ENCODE results near the gene IL22RA2. TPM values are rescaled to one million over a fixed set of nuclear protein-coding genes. Genes with fewer than 3 reads are reported as not detected.

IL22RA2 gene
- total RNA-seq, 6 experiments from 2014 or later = not detected

DNA sequence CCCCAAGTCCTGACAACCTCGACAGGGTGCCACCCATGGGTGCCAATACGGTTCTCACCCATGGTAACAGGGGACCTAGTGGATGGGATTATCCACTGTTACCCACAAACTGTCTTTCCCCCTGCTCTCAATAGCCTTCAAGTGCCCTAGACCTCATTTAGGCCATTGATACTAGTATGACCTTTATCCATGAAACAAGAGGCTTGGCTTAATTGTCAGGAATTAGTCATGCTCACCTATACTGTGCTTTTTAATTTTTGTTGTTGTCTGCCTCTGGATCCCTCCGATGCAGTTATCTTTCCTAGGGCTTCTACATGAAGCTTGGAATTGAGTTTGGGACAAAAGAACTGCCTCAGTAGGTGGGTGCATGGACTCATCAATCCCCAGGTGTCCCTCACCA, 11.8 kb upstream of the IL22RA2 start:
- intact Hi-C loops (cut with DNase I) = no loop called here
- ATAC-seq = no peak
- no peak for TF ChIP-seq POLR2A (IDR thresholded peaks at IDR 0.05)
- TF ChIP-seq, protein P1, sequence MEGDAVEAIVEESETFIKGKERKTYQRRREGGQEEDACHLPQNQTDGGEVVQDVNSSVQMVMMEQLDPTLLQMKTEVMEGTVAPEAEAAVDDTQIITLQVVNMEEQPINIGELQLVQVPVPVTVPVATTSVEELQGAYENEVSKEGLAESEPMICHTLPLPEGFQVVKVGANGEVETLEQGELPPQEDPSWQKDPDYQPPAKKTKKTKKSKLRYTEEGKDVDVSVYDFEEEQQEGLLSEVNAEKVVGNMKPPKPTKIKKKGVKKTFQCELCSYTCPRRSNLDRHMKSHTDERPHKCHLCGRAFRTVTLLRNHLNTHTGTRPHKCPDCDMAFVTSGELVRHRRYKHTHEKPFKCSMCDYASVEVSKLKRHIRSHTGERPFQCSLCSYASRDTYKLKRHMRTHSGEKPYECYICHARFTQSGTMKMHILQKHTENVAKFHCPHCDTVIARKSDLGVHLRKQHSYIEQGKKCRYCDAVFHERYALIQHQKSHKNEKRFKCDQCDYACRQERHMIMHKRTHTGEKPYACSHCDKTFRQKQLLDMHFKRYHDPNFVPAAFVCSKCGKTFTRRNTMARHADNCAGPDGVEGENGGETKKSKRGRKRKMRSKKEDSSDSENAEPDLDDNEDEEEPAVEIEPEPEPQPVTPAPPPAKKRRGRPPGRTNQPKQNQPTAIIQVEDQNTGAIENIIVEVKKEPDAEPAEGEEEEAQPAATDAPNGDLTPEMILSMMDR (IDR thresholded peaks at IDR 0.05) = no peak

DNA sequence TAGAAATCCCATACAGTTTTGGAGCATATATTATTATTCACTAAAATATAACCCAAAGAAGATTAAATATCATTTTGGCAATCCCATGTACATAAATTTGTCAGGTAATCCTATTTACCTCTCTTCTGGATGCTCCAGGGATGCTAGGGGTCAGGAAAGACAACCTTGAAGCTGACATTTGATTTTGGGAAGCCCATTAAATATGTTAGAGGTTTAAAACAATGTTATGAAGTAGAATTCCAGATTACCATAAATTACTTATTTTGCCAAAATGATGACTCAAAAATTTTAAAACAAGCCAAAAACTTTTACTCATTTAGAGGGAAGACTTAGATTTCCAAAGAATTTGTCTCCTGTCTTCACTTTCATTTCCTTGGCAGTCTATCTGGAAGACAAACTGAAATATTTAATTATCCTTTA, 9.2 kb upstream of the IL22RA2 start:
- Histone ChIP-seq H3K4me1 (no peaks in the 10 kb centered on the region), H3K27me3 (no peaks in the 10 kb centered on the region), H3K36me3 (no peaks in the 10 kb centered on the region), H3K9me3 (peaks cover 0 to 16% (median 0%) of the 10 kb centered on the region in 4 donors), H3K27ac (no peak overlapping the region), H3K4me3 (no peak overlapping the region)
- DNase-seq (no peak), ATAC-seq (no peak)
- TF ChIP-seq POLR2A (IDR thresholded peaks at IDR 0.05) = no peak
- TF ChIP-seq, protein P1 (IDR thresholded peaks at IDR 0.05) = no peak
- intact Hi-C loops (cut with DNase I) = no loop called here

More for the DNA sequence above, 11.8 kb upstream of the IL22RA2 start:
- Histone ChIP-seq H3K4me3 (no peak overlapping the region), H3K9me3 (peaks cover 0 to 16% (median 0%) of the 10 kb centered on the region in 4 donors), H3K36me3 (no peaks in the 10 kb centered on the region), H3K27ac (no peak overlapping the region), H3K27me3 (no peaks in the 10 kb centered on the region), H3K4me1 (no peaks in the 10 kb centered on the region)
- WGBS (ENCODE audit: insufficient coverage, low coverage, low lambda C conversion rate, missing lambda C conversion rate) = 65% methylated on average over 2 of the region's 3 CpGs
- no peak for DNase-seq

DNA sequence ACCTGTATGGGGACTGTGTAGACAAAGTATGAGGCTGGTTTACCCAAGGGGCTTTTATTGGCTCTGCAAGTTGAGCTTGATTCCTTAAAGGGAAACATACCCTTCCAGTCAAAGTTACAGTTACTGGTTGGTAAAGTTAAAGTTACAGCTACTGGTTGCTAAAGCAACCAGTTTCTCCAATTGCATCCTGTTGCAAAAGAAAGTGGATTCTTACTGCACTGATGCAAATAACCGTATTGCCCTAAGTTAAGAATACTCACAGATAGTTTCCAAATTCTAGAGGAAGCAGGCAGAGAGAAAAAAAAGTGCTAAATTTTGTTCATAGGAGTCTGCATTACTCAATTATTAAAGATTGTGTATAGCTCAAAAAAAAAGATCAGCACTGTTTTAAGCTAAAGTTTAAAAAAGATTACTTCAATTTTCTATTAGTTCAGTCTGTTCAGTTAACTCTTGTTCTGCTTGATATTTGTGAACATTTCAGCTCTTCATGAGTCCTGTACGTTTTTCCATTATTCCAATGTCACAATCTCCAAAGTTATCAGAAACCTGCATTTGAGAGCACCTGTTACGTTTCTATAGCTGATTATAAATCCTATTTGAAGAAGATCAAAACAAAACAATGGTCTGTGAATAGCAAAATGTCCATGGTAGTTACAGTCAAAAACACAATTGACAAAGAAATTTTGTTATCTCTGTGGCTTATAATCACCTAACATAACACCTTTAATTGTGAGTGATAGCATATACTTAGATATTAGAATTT, 8.6 kb upstream of the IL22RA2 start:
- 36% methylated on average over 3 of the region's 3 CpGs for WGBS (ENCODE audit: insufficient coverage, low coverage, low lambda C conversion rate, missing lambda C conversion rate)

DNA sequence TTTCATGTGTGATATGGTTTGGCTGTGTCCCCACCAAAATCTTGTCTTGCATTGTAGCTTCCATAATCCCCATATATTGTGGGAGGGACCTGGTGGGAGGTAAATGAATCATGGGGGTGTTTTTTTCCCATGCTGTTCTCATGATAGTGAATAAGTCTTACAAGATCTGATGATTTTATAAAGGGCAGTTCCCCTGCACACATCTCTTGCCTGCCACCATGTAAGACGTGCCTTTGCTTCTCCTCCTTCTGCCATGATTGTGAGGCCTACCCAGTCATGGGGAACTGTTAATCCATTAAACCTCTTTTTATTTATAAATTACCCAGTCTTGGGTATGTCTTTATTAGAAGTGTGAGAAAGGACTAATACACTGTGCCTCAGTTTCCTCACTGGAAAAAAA, 4.2 kb upstream of the IL22RA2 start:
- no peak for ATAC-seq
- Histone ChIP-seq H3K4me1 (no peaks in the 10 kb centered on the region), H3K36me3 (no peaks in the 10 kb centered on the region), H3K4me3 (no peak overlapping the region), H3K9me3 (peaks cover 0 to 3% (median 0%) of the 10 kb centered on the region in 4 donors), H3K27me3 (no peaks in the 10 kb centered on the region), H3K27ac (no peak overlapping the region)
- TF ChIP-seq POLR2A (IDR thresholded peaks at IDR 0.05) = no peak
- TF ChIP-seq, protein P1 (IDR thresholded peaks at IDR 0.05) = no peak
- intact Hi-C loops (cut with DNase I) = no loop called here
- WGBS (ENCODE audit: insufficient coverage, low coverage, low lambda C conversion rate, missing lambda C conversion rate) = 80% methylated on average over 1 of the region's 1 CpG
- DNase-seq = no peak

More for the DNA sequence above, 8.6 kb upstream of the IL22RA2 start:
- H3K27me3 ChIP-seq = no peaks in the 10 kb centered on the region
- intact Hi-C loops (cut with DNase I) = no loop called here
- H3K36me3 ChIP-seq = no peaks in the 10 kb centered on the region
- H3K4me3 ChIP-seq = no peak overlapping the region
- peaks cover 0 to 16% (median 0%) of the 10 kb centered on the region in 4 donors for H3K9me3 ChIP-seq
- ATAC-seq (no peak), DNase-seq (no peak)
- no peak for TF ChIP-seq POLR2A (IDR thresholded peaks at IDR 0.05)
- TF ChIP-seq, protein P1 (IDR thresholded peaks at IDR 0.05) = no peak
- H3K4me1 ChIP-seq = no peaks in the 10 kb centered on the region
- no peak overlapping the region for H3K27ac ChIP-seq
